ENCODE results near the gene UVRAG. TPM values are rescaled to one million over a fixed set of nuclear protein-coding genes. Genes with fewer than 3 reads are reported as not detected.
A peak's percentile ranks its signal among the peaks of the same experiment; 100 is the strongest.

UVRAG gene
- total RNA-seq, 2 donors from 2014 or later: 10.9 to 31.0 TPM

- TF ChIP-seq, protein P1, sequence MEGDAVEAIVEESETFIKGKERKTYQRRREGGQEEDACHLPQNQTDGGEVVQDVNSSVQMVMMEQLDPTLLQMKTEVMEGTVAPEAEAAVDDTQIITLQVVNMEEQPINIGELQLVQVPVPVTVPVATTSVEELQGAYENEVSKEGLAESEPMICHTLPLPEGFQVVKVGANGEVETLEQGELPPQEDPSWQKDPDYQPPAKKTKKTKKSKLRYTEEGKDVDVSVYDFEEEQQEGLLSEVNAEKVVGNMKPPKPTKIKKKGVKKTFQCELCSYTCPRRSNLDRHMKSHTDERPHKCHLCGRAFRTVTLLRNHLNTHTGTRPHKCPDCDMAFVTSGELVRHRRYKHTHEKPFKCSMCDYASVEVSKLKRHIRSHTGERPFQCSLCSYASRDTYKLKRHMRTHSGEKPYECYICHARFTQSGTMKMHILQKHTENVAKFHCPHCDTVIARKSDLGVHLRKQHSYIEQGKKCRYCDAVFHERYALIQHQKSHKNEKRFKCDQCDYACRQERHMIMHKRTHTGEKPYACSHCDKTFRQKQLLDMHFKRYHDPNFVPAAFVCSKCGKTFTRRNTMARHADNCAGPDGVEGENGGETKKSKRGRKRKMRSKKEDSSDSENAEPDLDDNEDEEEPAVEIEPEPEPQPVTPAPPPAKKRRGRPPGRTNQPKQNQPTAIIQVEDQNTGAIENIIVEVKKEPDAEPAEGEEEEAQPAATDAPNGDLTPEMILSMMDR (IDR thresholded peaks at IDR 0.05): no peak
- TF ChIP-seq POLR2A (IDR thresholded peaks at IDR 0.05): no peak
- DNase-seq: no peak
- Histone ChIP-seq H3K9me3 (no peaks in the 10 kb centered on the region), H3K27ac (no peak overlapping the region), H3K36me3 (replicated peaks in 1 of 2; ENCODE audit: insufficient read depth in 1 of 2, low read depth in 2 of 2) (no peaks in the 10 kb centered on the region), H3K27me3 (no peaks in the 10 kb centered on the region), H3K4me3 (no peak overlapping the region), H3K4me1 (no peaks in the 10 kb centered on the region)
- no peak for ATAC-seq
- 67 to 80% methylated on average over 8 of the region's 8 CpGs for WGBS, 2 donors
- intact Hi-C loops (cut with DNase I): no loop called here
Observed at GRCh38 chr11:75810637-75811390, 4.2 kb upstream of the UVRAG start.

DNA sequence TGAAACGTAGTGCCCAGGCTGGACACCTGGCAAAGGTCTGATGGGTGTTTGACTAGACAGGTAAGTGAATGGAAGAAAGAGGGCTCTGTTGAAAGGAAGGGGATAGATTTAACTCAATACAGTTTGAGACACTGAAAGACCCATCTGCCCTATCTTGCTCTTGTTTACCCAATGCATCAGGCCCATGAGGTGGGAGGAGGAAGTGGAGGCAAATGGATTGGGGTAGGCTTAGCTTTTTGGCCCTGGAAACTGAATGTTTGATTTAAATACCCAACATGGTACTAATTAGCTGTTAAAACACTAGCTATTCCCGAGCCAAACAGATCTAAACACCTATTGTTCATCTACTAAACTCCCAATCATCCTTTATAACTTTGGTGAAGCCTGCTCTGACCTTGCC, 3.5 kb upstream of the UVRAG start:
- peaks cover 4% of the 10 kb centered on the region for H3K4me1 ChIP-seq
- no peak for TF ChIP-seq POLR2A (IDR thresholded peaks at IDR 0.05)
- TF ChIP-seq, protein P1 (IDR thresholded peaks at IDR 0.05): no peak
- H3K36me3 ChIP-seq (replicated peaks in 1 of 2; ENCODE audit: insufficient read depth in 1 of 2, low read depth in 2 of 2): no peaks in the 10 kb centered on the region
- H3K4me3 ChIP-seq: no peak overlapping the region
- ATAC-seq (no peak), DNase-seq (no peak)
- H3K27ac ChIP-seq: no peak overlapping the region
- no peaks in the 10 kb centered on the region for H3K27me3 ChIP-seq
- no peaks in the 10 kb centered on the region for H3K9me3 ChIP-seq
- 67 to 68% methylated on average over 2 of the region's 2 CpGs for WGBS, 2 donors
- intact Hi-C loops (cut with DNase I): no loop called here

GRCh38 chr11:75812542-75813040, 2.4 kb upstream of the UVRAG start:
- no peak for ATAC-seq
- Histone ChIP-seq H3K27ac (no peak overlapping the region), H3K4me1 (peaks cover 15% of the 10 kb centered on the region), H3K9me3 (no peaks in the 10 kb centered on the region), H3K4me3 (no peak overlapping the region), H3K36me3 (replicated peaks in 1 of 2; ENCODE audit: insufficient read depth in 1 of 2, low read depth in 2 of 2) (no peaks in the 10 kb centered on the region), H3K27me3 (no peaks in the 10 kb centered on the region)
- no peak for DNase-seq
- TF ChIP-seq, protein P1 (IDR thresholded peaks at IDR 0.05): no peak
- no peak for TF ChIP-seq POLR2A (IDR thresholded peaks at IDR 0.05)
- intact Hi-C loops (cut with DNase I): no loop called here
- WGBS, 2 donors: 62 to 71% methylated on average over 2 of the region's 2 CpGs

- WGBS, 2 donors: 39 to 40% methylated on average over 2 of the region's 2 CpGs
- no peaks in the 10 kb centered on the region for H3K36me3 ChIP-seq (replicated peaks in 1 of 2; ENCODE audit: insufficient read depth in 1 of 2, low read depth in 2 of 2)
Observed at GRCh38 chr11:75813124-75813523, 1.9 kb upstream of the UVRAG start.

More at GRCh38 chr11:75813124-75813523, 1.9 kb upstream of the UVRAG start:
- Histone ChIP-seq H3K9me3 (no peaks in the 10 kb centered on the region), H3K27ac (peak overlapping the region in 1 of 4 donors; percentile 23), H3K4me3 (no peak overlapping the region), H3K27me3 (no peaks in the 10 kb centered on the region), H3K4me1 (peaks cover 18% of the 10 kb centered on the region)
- intact Hi-C loops (cut with DNase I): no loop called here
- no peak for TF ChIP-seq POLR2A (IDR thresholded peaks at IDR 0.05)
- TF ChIP-seq, protein P1 (IDR thresholded peaks at IDR 0.05): no peak
- no peak for ATAC-seq
- DNase-seq: no peak
